ENCODE data around the gene CDYL.

CDYL gene

DNA sequence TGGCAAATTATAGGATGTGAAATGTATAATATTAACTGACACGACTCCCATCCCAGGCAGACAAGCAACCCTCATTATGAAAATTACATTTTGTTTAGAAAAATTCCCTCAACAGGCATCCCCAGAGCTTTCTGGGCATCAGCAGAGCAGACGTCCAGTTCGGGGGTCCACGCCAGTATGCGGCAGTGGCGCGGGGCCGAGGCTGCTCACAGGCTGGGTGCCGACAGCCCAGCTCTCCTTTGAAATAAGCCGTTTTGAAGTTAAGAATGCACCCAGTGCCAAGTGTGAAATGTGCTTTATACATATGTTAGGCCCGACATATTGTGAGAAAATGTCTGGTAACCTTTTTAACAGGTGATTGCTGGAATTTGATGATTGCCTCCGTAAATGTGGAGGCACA is 177.2 kb downstream of the CDYL start:
- in situ Hi-C loops (cut with MboI; ENCODE audit: low sequenced_read_pairs): no loop called here

DNA sequence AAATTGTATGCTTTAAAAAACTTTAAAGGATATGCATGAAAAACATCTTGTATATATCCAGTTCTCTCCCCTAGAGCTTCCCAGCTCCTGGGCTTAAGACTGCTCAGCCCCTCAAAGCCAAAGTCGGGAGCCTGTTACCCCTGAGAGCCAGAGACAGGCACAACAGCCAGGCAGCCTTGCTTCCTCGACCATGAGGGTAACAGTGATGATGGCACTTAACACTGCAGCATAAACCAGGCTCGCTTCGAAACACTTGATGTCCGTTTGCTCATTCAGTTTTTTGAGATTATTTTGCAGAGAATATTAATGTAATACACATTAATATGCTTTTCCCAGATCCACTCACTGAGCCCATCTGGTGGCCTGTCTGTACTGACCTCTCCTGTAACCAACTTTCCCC is 180.4 kb downstream of the CDYL start:
- in situ Hi-C loops (cut with MboI; ENCODE audit: low sequenced_read_pairs): no loop called here

- in situ Hi-C loops (cut with MboI; ENCODE audit: low sequenced_read_pairs): no loop called here
These were observed 181.5 kb downstream of the CDYL start for GRCh38 chr6:4957521-4958231.

DNA sequence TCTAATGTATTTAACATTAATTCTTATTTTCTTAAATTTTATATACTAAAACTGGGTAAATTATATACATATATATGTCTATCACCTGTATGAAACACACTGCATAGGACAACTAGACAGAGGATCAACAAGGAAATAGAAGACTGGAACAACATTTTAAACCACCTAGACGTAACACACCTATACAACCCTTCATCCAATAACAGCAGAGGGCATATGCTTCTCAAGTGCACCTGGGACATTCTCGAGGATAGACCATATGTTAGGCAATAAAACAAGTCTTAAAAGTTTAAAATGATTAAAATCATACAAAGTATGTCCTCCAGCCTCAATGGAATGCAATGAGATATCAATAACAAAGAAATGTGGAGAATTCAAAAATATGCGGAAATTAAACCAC is 182.4 kb downstream of the CDYL start:
- in situ Hi-C loops (cut with MboI; ENCODE audit: low sequenced_read_pairs): no loop called here

- in situ Hi-C loops (cut with MboI; ENCODE audit: low sequenced_read_pairs): no loop called here
These were observed 185.3 kb downstream of the CDYL start for GRCh38 chr6:4961322-4962168.

- in situ Hi-C loops (cut with MboI; ENCODE audit: low sequenced_read_pairs): no loop called here
These were observed 186.7 kb downstream of the CDYL start for GRCh38 chr6:4962905-4963304.

GRCh38 chr6:4964675-4965561 is 188.7 kb downstream of the CDYL start:
- in situ Hi-C loops (cut with MboI; ENCODE audit: low sequenced_read_pairs): no loop called here

DNA sequence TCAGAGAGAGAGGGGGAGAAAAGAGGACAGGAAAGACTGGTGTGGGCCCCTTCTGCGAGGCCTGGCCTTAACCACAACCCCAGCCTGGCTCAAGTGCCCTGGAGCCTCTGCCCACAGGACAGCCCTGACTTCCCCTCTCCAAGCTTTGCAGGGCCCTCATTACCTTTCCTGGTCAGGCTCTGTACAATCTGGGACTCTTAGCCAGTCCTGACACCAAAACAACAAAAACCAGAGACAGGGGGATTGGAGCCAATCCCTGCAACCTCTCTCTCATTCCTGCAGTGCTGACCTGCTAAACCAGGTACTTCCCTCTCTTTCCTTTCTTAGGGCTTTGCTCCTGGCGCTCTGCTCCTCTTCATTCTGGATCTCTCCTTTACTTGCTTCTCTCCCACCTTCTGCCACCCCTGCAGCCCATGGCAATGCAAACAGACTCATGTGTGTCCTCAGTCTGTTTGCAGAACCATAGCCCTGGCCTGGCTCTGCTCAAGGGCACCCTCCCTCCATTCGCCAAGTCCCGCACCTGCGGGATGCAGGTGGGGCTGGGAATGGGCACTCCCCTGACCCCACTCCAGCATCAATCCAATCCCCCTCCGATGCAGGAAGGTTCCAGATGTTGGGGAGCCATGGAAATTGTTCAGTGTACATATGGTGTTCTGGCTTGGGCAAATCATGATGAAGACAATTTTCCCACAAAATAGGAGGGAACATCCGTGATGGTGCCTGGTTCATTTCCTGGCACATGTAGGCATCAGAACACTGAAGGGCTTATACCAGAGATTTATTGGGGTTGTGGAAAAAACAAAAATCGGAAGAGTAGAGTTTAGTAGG is 189.6 kb downstream of the CDYL start:
- in situ Hi-C loops (cut with MboI; ENCODE audit: low sequenced_read_pairs): no loop called here

DNA sequence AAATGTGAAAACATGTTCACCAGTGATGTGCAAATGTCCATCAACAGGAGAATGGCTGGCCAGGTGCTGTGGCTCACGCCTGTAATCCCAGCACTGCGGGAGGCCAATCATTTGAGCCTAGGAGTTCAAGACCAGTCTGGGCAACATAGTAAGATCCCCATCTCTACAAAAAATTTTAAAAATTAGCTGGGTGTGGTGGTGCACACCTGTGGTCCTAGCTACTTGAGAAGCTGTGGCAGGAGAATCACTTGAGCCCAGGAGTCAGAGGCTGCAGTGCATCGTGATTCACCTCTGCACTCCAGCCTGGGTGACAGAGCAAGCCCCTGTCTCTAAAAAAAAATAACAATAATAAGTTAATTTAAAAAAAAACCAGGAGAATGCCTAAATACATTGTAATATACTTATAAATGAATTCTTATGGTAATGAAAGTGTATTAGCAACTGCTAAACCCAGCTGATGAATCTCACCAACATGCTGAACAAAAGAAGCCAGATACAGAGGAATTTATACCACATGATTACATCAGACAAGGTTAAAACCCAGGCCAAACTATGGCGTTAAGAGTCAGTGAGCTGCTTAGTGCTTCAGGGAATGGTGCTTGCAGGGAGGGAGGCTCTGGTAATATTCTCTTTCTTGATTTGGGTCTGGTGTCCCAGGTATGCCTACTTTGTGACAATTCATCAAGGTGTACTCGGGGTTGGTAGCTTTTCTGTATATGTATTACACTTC is 191.3 kb downstream of the CDYL start:
- in situ Hi-C loops (cut with MboI; ENCODE audit: low sequenced_read_pairs): no loop called here

DNA sequence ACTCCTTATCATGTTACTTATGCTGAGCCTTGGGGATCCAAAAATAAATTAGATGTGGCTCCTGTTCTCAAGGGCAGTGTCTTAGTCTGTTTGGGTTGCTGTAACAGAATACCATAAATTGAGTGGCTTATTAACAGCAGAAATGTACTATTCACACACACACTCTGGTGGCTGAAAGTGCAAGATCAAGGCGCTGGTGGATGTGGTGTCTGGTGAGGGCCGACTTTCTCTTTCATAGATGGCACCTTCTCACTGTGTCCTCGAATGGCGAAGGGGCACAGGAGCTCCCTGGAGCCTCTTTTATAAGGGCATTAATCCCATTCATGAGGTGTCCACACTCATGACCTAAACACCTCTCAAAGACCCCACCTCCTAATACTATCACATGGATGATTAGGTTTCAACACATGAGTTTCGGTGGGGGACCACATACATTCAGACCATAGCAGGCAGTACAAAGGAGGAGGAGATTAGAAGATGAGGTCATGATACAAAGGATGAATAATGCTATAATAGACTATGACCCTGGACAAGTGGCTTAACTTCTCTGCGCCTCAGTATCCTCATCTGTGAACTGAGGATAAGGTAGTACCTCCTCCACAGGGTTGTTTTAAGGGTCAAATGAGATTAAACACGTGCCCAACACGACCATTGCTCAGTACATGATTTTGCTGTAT is 193.5 kb downstream of the CDYL start:
- in situ Hi-C loops (cut with MboI; ENCODE audit: low sequenced_read_pairs): no loop called here

DNA sequence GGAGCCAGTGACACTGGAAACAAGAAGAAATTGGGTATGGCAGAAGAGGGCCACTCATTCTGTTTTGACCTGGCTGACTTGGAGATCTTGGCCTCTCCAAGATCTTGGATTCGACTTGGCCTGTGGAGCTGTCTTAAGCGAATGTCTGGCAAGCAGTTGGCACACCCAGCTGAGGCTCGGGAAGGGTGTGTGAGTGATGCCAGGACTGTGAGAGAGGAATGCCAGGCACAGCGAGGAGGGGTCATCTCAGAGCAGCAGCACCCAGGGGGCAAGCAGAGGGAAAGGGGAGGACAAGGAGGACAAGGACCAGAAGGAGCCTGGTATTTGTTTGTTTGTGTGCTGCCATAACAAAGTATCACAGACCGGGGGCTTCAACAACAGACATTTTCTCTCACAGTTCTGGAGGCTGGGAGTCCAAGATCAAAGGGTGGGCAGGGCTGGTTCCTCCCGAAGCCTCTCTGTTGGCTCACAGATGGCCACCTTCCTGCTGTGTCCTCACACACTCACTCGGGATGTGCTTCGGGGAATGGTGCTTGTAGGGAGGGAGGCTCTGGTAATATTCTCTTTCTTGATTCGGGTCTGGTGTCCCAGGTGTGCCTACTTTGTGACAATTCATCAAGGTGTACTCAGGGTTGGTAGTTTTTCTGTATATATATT is 194.7 kb downstream of the CDYL start:
- in situ Hi-C loops (cut with MboI; ENCODE audit: low sequenced_read_pairs): no loop called here

- in situ Hi-C loops (cut with MboI; ENCODE audit: low sequenced_read_pairs): no loop called here
These were observed 195.6 kb downstream of the CDYL start for GRCh38 chr6:4971851-4972250.

DNA sequence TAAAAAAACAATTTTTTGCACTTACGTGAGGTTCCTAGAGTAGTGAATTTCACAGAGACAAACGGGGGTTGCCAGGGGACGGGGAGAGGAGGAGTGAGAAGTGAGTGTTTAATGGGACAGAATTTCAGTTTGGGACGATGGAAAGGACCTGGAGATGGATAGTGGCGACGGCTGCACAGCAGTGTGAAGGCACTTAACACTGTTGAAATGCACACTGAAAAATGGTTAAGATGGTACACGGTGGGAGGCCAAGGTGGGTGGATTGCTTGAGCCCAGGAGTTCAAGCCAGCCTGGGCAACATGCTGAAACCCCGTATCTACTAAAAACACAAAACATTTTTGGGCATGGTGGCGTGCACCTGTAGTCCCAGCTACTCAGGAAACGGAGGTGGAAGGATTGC is 196.2 kb downstream of the CDYL start:
- in situ Hi-C loops (cut with MboI; ENCODE audit: low sequenced_read_pairs): no loop called here

GRCh38 chr6:4973415-4973814 is 197.2 kb downstream of the CDYL start:
- in situ Hi-C loops (cut with MboI; ENCODE audit: low sequenced_read_pairs): no loop called here

- in situ Hi-C loops (cut with MboI; ENCODE audit: low sequenced_read_pairs): no loop called here
These were observed 198.0 kb downstream of the CDYL start for GRCh38 chr6:4973982-4974745.

DNA sequence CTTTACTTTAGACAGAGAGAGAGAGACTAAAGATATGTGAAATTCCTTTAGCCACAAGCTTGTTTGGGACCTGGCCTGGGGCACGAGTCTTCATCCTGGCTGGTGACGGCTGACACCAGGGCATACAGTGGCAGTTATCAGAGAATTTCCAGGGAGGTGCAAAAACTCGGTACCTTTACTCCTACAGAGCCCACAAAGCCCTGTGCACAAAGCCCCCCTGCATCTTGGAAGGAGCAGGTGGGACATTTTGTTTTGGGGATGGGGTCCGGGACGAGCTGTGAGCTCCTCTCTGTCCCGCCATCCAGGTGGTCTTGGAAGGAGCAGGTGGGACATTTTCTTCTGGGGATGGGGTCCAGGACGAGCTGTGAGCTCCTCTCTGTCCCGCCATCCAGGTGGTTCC is 198.8 kb downstream of the CDYL start:
- in situ Hi-C loops (cut with MboI; ENCODE audit: low sequenced_read_pairs): no loop called here

GRCh38 chr6:4975506-4975905 is 199.3 kb downstream of the CDYL start:
- in situ Hi-C loops (cut with MboI; ENCODE audit: low sequenced_read_pairs): no loop called here

DNA sequence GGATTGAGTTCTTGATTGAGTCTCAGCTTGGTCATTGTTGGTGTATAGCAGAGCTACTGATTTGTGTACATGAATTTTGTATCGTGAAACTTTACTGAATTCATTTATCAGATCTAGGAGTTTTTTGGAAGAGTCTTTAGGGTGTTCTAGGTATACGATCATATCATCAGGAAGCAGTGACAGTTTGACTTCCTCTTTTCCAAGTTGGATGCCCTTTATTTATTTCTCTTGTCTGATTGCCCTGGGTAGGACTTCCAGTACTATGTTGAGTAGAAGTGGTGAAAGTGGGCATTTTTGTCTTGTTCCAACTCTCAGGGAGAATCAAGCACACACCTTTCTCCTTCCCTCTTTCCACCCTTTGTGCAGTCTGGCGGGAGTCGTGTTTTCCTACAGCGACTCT is 201.3 kb downstream of the CDYL start:
- in situ Hi-C loops (cut with MboI; ENCODE audit: low sequenced_read_pairs): no loop called here

Data from HL-60/S4 (cell line).